NCI-H2196 treated with DMSO at 0.1 percent for 48 hours (cell line): Measurements from ENCODE around the gene ZNF783.
"Not testable (repeated sequence)": the region's sequence is repeated elsewhere in the genome, so short reads cannot be mapped to it uniquely, and the experiment has no call there.

Experiments
- DNase-seq: peaks from one replicate; lab custom pipeline; 2025; ENCODE audit not compliant: unreplicated experiment; lab: John Stamatoyannopoulos, UW

The ZNF783 gene

DNA sequence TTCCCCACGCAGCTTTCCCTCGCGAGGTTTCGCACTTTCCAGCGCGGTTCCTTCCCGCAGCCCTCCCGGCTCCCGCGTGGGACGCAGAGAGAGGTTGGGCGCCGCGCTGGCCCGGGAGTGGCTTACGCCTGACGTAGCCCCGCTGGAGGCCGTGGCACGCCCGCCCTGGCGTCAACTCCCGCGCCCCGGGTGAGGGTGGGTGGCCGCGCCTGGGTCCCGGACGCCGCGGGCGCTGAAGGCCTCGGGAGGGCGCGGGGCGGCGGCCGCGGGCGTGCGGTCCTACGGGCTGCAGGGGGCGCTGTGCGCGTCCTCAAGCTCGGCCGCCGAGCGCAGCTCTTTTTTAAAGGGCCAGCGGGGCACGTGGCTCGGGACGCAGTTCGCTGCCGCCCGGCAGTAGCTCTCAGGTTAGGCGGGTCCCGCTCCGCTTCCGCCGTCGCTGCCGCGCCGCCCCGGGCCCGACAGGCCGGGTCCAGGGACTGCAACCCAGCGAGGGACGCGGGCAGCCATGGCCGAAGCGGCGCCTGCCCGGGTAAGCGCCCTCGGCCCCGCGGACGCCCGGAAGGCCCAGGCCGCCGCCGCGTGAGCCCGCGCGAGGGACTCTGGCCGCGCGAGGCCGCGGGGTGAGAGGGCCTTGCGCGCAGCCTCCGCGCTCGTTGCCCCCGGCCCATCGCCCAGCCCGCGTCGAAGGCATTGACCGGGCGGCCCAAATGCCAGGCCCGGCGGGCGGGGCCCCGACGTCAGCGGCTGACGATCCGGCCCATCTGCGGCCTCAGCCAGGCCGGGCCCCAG is at the start of gene ZNF783:
Gene ZNF783, plus strand, starts transcription at position 368 of the 789 bp plus-strand sequence. Its CDS starts 138 bp downstream, at position 506.
- peak; percentile 80 for DNase-seq

DNA sequence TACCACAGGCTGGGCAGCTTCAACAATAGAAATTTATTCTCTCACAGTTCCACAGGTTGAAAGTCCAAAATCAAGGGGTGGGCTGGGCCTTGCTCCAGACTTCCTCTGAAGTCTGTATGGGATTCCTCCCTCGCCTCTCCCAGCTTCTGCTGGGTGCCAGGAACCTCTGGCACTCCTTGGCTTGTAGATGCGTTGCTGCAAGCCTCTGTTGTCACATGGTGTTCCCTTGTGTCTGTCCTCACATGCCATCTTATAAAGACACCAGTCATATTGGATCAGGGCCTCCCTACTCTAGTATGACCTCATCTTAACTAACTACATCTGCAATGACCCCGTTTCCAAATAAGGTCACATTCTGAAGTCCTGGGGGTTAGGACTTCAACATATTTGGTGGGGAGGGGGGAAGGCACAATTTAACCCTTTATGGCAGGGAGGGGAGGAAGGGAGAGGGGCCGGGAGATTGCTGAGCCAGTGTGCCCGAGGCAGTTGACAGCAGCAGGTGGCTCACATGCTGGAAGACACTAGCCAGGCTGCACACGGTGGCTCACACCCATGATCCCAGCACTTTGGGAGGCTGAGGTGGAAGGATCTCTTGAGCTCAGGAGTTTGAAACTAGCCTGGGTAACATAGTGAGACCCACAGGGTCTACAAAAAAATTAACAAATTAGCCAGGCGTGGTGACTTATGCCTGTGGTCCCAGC is 47.8 kb upstream of the ZNF783 start:
- no peak for DNase-seq

DNA sequence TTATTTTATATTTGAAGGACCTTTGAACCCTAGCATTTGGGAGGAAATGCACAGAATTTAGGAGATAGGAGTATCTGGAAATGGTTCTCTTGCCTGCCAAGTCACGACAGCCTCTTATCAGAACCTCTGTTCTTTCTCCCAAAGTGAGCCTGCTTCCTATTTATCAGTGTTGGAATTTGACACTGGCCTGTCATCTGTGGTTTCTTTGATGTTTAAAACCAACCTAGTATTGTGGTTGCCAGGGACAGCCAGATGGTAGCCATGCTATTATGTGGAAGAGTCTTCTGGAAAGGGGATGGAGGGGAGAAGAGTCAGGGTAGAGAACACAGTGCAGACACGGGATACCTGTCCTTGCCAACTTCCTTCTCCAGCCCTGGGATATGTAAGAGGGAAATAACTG is 45.6 kb upstream of the ZNF783 start:
- DNase-seq = no peak

DNA sequence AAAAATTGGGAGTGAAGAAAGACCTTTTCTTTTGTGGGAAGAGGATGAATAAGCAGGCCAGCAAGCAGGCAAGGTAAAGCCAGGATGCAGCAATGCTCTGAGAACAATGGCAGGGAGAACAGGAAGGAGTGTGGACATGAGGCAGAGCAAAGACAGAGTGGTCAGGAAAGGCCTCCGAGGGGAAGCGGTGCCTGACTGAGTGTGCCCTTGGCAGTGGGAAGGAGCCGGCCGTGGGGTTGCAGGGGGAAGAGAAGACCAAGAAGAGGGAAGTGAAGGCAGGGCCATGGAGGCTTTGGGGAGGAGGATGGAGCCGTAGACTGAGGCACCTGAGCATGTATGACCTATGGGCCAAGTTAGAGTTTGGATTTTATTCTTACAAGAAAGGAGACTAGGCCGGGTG is 44.4 kb upstream of the ZNF783 start:
- no peak for DNase-seq

DNA sequence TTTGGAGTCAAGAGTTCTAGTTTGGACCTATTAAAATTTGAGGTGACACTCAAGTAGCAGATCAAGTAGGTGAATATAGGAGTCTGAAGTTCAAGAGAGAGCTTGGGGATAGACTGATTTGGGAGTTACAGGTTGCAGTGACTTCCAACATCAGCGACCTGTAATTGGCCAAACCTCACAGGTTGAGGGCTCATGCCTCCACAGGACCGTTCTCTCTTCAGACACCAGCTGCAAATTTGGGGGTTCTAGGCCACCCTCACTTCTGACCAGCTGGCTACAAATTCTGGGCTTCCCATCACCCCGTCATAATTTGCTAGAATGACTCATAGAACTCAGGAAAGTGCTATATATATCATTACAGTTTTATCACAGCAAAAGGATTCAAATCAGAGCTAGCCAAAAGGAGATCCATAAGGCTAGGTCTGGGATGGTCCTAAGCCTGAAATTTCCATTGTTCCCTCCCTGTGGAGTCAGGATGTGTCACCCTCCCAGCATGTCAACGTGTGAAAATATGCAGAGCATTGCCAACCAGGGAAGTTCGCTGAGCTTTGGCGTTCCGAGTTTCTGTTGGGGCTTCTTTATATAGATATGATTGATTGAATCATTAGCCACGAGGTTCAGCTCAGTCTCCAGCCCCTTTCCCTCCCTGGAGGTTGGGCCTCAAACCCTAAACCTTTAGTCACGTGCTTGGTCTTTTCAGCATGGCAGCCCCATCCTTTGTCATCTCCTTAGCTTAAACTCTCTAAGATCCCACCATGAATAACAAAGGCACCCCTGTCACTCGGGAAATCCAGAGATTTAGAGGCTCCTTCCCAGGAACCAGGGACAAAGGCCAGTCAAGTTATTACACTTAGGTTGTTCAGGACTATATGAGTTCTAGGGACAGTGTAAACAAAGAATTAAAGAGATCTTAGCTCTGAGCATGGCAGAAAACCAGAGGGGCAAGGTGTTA is 43.3 kb upstream of the ZNF783 start:
- DNase-seq = no peak

DNA sequence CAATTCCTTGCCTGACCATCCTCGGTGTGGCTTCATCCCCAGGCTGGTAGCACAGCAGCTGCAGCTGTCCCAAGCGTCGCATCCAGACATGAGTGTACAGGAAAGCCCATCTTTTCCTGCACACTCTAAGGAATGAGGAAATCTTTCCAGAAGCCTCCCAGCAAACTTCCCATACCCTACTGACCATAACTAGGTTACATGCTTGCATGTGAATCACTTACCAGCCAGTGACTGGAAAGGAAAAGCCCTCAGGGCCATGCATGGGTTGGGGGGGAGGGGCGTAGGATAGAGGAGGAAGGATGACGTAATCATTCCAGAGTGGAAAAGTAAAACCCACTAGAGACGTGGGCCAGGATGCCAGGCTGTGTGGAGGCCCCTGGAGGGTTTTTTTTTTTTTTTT is 41.5 kb upstream of the ZNF783 start:
- no peak for DNase-seq

DNA sequence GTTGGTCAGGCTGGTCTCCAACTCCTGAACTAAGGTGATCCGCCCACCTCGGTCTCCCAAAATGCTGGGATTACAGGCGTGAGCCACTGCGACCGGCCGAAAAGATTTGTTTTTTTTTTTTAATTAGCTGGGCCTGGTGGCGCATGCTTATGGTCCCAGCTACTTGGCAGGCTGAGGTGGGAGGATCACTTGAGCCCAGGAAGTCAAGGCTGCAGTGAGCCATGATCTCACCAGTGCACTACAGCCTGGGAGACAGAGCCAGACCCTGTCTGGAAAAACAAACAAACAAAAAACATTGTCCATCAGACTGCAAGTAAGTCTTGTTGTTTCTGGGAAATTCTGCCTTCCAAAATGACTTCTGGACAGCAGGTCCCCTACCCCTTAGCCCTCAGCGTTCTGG is 38.8 kb upstream of the ZNF783 start:
- no peak for DNase-seq

DNA sequence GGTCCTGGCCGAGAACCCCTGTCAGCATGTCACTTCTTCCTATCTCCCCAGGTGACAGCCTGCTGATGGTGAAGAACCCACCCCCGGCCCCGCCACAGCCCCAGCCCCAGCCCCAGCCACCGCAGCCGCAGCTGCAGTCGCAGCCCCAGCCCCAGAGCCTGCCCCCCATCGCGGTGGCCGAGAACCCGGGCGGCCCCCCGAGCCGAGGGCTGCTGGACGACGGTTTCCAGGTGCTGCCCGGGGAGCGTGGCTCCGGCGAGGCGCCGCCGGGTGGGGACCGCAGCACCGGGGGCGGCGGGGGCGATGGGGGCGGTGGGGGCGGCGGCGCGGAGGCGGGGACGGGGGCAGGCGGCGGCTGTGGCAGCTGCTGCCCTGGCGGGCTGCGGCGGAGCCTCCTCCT is 38.2 kb upstream of the ZNF783 start:
- no peak for DNase-seq

DNA sequence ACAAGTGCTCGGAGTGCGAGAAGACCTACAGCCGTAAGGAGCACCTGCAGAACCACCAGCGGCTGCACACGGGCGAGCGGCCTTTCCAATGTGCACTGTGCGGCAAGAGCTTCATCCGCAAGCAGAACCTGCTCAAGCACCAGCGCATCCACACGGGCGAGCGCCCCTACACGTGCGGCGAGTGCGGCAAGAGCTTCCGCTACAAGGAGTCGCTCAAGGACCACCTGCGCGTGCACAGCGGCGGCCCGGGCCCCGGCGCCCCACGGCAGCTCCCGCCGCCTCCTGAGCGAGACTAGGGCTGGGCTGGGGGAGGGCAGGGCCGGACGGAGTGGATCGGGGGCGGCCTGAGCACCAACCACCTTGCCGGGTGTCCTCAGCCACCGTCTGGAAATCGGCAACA is 37.6 kb upstream of the ZNF783 start:
- DNase-seq = no peak

DNA sequence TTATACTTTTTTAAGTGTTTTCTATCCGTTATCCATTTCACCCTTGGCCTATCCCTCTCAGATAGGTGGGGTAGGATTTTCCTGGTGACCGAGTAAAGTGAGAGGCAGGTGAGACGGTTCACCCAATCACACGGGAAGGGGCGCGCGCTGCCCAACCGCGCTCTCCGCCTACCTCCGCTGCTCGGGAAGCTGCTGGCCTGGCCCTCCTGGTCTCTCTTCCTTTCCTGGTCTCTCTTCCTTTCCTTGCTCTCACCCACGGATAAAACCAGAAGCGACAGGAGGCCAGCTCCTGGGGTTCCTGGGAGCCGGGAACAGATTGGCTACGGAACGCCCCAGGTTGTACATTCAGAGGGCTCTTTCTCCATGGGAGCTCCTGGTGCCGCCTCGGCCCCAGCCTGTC is 36.9 kb upstream of the ZNF783 start:
- no peak for DNase-seq

DNA sequence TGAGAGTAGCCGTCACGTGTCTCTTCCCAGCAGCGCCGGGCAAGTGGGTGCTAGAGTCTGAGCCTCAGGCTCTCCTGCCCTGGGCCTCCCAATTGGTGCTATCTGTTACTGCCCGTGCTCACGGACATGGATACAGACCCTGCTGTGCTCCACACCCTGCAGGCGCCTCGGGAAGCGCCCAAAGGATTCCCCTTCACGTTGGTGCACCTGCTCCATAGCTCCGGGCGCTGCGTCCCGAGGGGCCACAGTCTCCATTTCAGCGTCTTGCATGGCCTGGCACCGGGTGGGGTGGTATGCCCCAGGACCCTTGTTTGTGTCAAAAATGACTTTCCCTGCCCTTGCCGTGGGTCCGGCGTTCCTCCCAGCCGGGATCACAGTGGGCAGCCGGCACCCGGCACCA is 36.3 kb upstream of the ZNF783 start:
- DNase-seq = no peak

DNA sequence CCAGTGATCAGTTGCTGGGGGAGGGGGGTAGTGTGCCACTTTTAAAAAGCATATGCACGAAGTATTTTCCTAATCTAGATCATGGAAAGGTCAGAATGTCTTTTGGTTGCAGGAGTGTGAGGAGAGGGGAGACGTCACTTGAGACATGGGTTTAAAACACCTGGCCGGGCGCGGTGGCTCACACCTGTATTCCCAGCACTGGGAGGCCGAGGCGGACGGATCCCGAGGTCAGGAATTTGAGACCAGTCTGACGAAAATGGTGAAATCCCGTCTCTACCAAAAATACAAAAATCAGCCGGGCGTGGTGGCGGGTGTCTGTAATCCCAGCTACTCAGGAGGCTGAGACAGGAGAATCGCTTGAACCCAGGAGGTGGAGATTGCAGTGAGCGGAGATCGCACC is 35.6 kb upstream of the ZNF783 start:
- DNase-seq = not testable (repeated sequence)

DNA sequence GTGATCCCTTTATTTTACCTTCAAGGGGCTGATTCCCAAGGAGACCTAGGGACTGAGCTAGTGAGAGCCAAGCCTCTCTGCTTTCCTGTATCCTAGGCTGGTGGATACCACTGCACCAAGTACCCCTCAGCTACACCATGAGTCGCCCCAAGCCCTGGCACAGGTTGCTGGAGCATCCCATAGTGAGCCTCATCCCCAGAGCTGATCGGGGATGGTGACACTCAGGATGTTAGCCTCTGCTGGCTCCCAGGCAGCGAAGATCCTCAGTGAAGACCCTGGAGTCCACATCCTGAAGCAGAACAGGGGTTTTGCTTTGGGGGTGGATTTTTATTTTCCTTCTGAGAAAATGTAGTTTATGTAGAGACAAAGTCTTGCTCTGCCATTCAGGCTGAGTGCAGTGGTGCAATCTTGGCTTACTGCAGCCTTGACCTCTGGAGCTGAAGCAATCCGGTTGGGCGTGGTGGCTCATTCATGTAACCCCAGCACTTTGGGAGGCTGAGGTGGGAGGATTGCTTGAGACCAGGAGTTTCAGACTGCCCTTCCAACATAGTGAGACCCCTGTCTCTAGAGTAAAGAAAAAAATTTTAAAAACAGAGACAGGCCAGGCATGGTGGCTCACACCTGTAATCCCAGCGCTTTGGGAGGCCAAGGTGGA is 35.0 kb upstream of the ZNF783 start:
- no peak for DNase-seq

DNA sequence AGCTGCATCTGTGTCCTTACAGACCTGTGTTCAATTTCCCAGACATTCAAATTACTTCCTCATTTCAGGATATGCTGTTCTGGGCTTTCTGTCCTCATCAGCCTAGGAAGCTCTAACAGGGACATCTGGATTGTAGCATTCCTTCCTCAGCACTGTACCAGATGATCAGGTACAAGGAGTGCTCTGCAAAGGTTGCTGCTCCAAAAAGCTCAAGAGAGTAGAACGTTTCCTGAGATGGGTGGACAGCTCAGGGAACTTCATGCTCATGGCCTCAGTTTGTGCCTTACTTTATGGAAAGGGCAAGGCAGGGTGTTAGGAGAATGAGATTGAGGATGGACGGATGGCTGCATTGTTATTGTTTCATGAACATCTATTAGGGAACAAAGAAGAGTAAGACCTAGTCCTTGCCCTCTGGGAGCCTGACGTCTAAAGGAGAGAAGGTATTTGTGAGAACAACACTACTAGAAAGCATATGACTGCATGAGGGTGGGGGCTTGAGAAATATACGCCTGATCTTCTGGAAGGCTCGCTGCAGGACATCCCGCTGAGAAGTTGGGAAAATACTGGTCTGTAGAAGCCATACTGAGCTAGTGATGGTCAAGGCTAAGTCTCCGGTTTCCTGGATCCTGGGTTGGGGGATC is 33.0 kb upstream of the ZNF783 start:
- no peak for DNase-seq

DNA sequence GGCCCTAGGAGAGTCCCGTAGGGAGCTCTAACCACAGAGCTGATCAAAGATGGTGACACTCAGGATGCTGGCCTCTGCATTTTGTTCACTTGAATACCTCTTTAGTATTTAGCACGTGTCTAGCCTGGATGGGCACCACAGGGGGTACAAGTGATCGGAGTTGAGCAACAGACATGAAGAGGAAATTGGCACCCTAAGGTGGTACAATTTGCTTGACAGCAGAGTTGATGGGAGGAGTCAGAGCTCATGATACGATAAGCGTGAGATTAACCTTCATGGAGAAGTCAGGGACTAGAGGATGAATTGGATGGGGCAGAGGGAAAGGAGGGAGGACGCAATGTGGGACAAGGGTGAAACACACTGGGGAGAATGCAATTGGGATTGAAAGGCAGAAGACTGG is 32.5 kb upstream of the ZNF783 start:
- no peak for DNase-seq

DNA sequence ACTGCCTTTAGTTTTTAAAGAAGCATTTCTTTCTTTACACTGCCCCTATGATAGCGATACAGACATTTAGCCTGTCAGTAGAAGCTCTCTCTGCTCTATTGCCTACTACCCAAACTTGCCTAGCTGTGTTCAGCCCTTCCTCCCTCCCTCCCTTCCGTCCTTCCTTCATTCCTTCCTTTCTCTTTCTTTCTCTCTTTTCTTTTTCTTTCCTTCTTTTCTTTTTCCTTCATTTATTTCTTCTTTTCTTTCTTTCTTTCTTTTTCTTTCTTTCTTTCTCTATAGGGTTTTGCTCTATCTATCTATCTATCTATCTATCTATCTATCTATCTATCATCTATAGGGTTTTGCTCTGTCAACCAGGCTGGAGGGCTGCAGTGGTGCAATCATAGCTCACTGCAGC is 29.6 kb upstream of the ZNF783 start:
- no peak for DNase-seq

DNA sequence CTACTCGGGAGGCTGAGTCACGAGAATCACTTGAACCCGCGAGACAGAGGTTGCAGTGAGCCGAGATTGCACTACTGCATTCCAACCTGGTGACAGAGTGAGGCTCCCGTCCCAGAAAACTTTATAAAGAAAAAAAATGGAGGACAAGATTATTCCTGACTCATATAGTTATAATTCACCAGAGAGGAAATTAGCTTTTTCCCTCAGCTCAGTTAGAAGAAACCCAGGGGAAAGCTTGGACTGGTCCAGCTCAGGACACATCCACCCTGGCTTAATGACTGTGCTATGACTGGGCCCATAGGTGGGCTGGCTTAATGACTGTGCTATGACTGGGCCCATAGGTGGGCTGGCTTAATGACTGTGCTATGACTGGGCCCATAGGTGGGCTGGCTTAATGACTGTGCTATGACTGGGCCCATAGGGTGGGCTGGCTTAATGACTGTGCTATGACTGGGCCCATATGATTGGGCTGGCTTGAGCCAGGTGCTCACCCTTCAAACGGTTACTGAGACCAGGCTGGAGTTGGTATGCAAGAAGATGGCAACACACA is 28.3 kb upstream of the ZNF783 start:
- DNase-seq = not testable (repeated sequence)

DNA sequence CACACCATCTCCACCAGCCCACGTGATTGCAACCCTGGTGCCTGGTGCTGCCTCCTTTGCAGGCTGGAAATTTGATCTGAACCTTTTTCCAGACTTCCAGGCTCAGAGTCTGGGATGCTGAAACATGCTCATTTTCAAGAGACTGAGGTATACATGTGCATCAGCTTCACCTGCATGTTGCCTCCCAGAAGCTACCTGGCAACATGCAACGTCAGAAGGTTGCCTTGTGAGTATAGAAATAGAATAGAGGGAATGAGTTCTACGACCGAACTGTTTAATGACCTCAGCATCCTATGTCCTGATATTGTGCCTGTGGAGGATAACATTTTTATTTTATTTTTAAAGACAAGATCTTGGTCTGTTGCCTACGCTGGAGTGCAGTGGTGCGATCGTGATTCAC is 24.5 kb upstream of the ZNF783 start:
- DNase-seq = no peak

DNA sequence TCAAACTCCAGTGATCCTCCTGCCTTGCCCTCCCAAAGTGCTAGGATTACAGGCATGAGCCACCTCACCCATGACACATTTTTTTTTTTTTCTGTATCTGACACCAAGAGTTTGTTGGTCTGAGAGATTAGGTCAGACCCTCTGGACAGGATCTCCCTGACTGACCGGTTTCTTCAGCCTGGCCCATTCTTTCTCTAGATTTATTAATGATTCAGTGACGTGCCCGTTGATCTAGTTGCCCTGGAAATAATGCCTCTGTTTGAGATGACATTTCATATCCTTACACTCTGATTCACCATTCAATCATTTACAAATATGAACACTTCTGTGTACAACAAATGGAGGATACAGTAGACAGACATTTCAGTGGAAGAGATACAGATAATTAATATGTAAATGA is 23.9 kb upstream of the ZNF783 start:
- no peak for DNase-seq
